ENCODE results near the gene TBC1D4. TPM values are rescaled to one million over a fixed set of nuclear protein-coding genes. Genes with fewer than 3 reads are reported as not detected.

The TBC1D4 gene
- total RNA-seq, 4 donors from 2014 or later, result 14.2 to 32.0 (median 20.6) TPM

DNA sequence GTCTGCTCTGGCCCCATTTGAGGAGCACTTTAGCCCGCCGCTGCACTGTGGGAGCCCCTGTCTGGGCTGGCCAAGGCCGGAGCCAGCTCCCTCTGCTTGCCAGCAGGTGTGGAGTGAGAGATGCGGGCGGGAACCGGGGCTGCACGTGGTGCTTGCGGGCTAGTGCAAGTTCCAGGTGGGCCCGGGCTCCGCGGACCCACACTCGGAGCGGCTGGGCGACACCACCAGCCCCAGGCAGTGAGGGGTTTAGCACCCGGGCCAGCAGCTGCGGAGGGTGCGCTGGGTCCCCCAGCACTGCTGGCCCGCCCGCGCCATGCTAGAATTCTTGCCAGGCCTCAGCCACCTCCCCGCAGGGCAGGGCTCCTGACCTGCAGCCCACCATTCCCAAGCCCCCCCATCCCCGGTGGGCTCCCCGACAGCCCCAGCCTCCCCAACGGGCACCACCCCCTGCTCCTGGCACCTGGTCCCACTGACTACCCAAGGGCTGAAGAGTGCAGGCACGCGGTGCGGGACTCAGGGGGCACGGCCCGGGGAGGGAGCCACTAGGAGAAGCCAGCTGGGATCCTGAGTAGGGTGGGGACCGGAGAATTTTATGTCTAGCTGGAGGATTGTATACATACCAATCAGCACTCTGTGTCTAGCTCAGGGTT, 36.6 kb upstream of the TBC1D4 start:
- 98% methylated on average over 8 of the region's 30 CpGs for WGBS
- intact Hi-C loops (cut with DNase I), result no loop called here
- Histone ChIP-seq H3K27me3 (no peaks in the 10 kb centered on the region), H3K27ac (replicated peaks in 1 of 4) (no peak overlapping the region), H3K9me3 (no peaks in the 10 kb centered on the region), H3K4me1 (no peaks in the 10 kb centered on the region), H3K4me3 (no peak overlapping the region), H3K36me3 (no peaks in the 10 kb centered on the region)
- TF ChIP-seq POLR2A (IDR thresholded peaks at IDR 0.05; ENCODE audit: low read depth), result no peak
- no peak for TF ChIP-seq POLR2AphosphoS5 (IDR thresholded peaks at IDR 0.05)
- TF ChIP-seq EP300 (IDR thresholded peaks at IDR 0.05), result no peak
- TF ChIP-seq, protein P1, sequence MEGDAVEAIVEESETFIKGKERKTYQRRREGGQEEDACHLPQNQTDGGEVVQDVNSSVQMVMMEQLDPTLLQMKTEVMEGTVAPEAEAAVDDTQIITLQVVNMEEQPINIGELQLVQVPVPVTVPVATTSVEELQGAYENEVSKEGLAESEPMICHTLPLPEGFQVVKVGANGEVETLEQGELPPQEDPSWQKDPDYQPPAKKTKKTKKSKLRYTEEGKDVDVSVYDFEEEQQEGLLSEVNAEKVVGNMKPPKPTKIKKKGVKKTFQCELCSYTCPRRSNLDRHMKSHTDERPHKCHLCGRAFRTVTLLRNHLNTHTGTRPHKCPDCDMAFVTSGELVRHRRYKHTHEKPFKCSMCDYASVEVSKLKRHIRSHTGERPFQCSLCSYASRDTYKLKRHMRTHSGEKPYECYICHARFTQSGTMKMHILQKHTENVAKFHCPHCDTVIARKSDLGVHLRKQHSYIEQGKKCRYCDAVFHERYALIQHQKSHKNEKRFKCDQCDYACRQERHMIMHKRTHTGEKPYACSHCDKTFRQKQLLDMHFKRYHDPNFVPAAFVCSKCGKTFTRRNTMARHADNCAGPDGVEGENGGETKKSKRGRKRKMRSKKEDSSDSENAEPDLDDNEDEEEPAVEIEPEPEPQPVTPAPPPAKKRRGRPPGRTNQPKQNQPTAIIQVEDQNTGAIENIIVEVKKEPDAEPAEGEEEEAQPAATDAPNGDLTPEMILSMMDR (IDR thresholded peaks at IDR 0.05), result no peak
- no peak for DNase-seq (ENCODE audit: extremely low spot score)

DNA sequence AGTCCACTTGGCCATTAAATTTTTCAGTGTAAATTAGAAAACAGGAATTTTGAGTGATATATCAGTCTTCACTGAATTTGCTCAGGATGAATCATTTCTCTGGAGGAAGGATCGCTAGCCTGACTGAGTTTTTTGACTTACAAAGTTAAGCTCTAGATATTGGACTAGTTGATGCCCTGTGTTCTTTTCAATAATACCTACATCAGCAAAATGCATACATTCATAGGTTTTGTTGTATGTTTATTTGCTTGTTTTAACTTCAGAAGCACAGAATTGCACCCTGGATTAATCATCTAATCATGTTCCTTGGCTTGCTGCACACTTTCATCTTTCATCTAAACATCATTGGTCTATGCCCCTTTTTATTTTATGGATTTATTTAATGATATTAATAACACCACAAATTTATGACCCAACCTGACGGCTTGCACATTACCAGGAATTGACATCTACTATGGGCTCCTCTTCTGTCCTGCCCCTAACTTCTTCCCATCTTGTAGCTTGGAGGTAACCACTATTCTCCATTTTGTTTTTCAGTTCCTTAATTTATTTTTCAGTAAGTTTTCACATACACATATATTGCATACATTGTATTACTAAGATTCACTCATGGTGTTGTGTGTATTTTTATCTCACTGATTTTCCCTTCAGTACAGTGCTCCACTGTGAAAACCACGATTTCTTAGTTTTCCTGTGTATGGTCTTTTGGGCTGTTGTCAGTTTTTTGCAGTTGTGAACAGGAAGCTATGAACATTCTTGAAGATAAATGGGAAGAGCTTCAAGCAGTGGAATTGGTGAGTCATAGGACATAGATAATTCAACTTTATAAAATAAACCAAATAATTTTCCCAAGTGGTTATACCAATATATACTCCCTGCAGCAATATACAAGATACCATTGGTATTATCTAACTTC, 32.4 kb upstream of the TBC1D4 start:
- Histone ChIP-seq H3K9me3 (no peaks in the 10 kb centered on the region), H3K27me3 (no peaks in the 10 kb centered on the region), H3K27ac (replicated peaks in 1 of 4) (no peak overlapping the region), H3K36me3 (no peaks in the 10 kb centered on the region), H3K4me1 (no peaks in the 10 kb centered on the region), H3K4me3 (no peak overlapping the region)
- intact Hi-C loops (cut with DNase I), result no loop called here
- TF ChIP-seq POLR2AphosphoS5 (IDR thresholded peaks at IDR 0.05), result no peak
- TF ChIP-seq, protein P1 (IDR thresholded peaks at IDR 0.05), result no peak
- no peak for TF ChIP-seq POLR2A (IDR thresholded peaks at IDR 0.05; ENCODE audit: low read depth)
- TF ChIP-seq EP300 (IDR thresholded peaks at IDR 0.05), result no peak
- DNase-seq (ENCODE audit: extremely low spot score), result no peak
- WGBS, result 83% methylated on average over 3 of the region's 3 CpGs

DNA sequence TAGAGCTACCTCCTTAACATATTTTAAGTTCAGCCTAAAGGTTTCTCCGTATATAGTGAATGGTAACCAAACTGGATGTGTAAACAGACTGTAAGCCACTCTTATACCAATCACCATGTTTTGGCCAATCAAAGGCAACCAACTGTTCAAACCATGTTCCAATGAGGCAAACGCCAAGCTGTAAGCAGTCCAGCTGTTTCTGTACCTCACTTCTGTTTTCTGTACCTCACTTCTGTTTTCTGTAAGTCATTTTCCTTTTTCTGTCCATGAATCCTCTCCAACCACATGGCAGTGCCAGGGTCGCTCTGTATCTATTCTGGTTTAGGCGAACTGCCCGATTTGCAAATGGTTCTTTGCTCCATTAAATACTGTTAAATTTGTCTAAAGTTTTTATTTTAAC, 31.3 kb upstream of the TBC1D4 start:
- intact Hi-C loops (cut with DNase I), result no loop called here
- TF ChIP-seq, protein P1 (IDR thresholded peaks at IDR 0.05), result no peak
- TF ChIP-seq POLR2A (IDR thresholded peaks at IDR 0.05; ENCODE audit: low read depth), result no peak
- TF ChIP-seq EP300 (IDR thresholded peaks at IDR 0.05), result no peak
- no peak for TF ChIP-seq POLR2AphosphoS5 (IDR thresholded peaks at IDR 0.05)
- Histone ChIP-seq H3K9me3 (no peaks in the 10 kb centered on the region), H3K36me3 (no peaks in the 10 kb centered on the region), H3K27me3 (no peaks in the 10 kb centered on the region), H3K27ac (replicated peaks in 1 of 4) (no peak overlapping the region), H3K4me1 (no peaks in the 10 kb centered on the region), H3K4me3 (no peak overlapping the region)
- 88% methylated on average over 5 of the region's 5 CpGs for WGBS
- no peak for DNase-seq (ENCODE audit: extremely low spot score)

DNA sequence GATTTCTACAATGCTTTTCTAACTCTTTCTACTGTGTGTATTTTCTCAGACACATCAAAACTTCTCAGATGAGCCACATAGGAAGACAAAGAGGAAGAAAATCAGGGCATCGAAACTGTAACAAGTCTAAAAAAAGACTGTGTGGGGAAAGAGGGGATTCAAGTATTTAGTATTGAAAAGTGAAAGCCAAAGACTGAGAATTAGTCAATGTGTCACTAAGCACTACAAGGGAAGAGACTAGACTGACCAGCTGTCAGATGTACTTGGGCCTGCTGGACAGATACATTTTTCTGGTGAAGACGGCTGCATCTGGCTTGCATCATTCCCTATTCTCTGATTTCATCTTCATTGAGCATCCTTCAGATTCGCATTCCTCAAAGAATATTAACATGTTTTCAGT, 30.3 kb upstream of the TBC1D4 start:
- Histone ChIP-seq H3K9me3 (no peaks in the 10 kb centered on the region), H3K4me3 (no peak overlapping the region), H3K4me1 (no peaks in the 10 kb centered on the region), H3K27ac (replicated peaks in 1 of 4) (no peak overlapping the region), H3K36me3 (no peaks in the 10 kb centered on the region), H3K27me3 (no peaks in the 10 kb centered on the region)
- TF ChIP-seq EP300 (IDR thresholded peaks at IDR 0.05), result no peak
- no peak for TF ChIP-seq POLR2A (IDR thresholded peaks at IDR 0.05; ENCODE audit: low read depth)
- TF ChIP-seq, protein P1 (IDR thresholded peaks at IDR 0.05), result no peak
- intact Hi-C loops (cut with DNase I), result no loop called here
- 59% methylated on average over 3 of the region's 3 CpGs for WGBS
- no peak for DNase-seq (ENCODE audit: extremely low spot score)

Measured in esophagus muscularis mucosa (tissue), 4 donors.